ENCODE data around the gene FASTKD2. TPM values are rescaled to one million over a fixed set of nuclear protein-coding genes. Genes with fewer than 3 reads are reported as not detected.
A peak's percentile ranks its signal among the peaks of the same experiment; 100 is the strongest.

Gene FASTKD2
- total and polyA plus RNA-seq, 7 donors, result 6.2 to 35.3 (median 27.3) TPM

DNA sequence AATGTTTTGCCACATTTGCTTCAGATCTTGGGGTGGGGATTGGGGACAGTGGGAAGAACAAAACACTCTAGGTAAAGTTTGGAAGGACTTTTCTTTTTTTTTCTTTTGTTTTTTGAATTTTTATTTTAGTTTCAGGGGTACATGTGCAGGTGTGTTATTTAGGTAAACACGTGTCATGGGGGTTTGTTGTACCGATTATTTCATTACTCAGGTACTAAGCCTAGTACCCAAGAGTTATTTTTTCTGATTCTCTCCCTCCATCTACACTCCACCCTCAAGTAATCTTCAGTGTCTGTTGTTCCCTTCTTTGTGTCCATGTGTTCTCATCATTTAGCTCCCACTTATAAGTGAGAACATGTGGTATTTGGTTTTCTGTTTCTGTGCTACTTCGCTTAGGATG, 73.3 kb downstream of the FASTKD2 start:
- WGBS, 2 donors, result 87 to 89% methylated on average over 3 of the region's 3 CpGs
- H3K36me3 ChIP-seq, result no peaks in the 10 kb centered on the region
- no peak overlapping the region for H3K4me3 ChIP-seq
- no peak for DNase-seq
- H3K27ac ChIP-seq, result peak overlapping the region in 2 of 4 donors; percentile 11 to 37
- intact Hi-C loops (cut with DNase I), result no loop called here
- no peaks in the 10 kb centered on the region for H3K27me3 ChIP-seq
- peaks cover 0 to 24% (median 15%) of the 10 kb centered on the region in 4 donors for H3K4me1 ChIP-seq
- peaks cover 0 to 2% (median 1%) of the 10 kb centered on the region in 4 donors for H3K9me3 ChIP-seq
- TF ChIP-seq, protein P1, sequence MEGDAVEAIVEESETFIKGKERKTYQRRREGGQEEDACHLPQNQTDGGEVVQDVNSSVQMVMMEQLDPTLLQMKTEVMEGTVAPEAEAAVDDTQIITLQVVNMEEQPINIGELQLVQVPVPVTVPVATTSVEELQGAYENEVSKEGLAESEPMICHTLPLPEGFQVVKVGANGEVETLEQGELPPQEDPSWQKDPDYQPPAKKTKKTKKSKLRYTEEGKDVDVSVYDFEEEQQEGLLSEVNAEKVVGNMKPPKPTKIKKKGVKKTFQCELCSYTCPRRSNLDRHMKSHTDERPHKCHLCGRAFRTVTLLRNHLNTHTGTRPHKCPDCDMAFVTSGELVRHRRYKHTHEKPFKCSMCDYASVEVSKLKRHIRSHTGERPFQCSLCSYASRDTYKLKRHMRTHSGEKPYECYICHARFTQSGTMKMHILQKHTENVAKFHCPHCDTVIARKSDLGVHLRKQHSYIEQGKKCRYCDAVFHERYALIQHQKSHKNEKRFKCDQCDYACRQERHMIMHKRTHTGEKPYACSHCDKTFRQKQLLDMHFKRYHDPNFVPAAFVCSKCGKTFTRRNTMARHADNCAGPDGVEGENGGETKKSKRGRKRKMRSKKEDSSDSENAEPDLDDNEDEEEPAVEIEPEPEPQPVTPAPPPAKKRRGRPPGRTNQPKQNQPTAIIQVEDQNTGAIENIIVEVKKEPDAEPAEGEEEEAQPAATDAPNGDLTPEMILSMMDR (IDR thresholded peaks at IDR 0.05), result no peak

DNA sequence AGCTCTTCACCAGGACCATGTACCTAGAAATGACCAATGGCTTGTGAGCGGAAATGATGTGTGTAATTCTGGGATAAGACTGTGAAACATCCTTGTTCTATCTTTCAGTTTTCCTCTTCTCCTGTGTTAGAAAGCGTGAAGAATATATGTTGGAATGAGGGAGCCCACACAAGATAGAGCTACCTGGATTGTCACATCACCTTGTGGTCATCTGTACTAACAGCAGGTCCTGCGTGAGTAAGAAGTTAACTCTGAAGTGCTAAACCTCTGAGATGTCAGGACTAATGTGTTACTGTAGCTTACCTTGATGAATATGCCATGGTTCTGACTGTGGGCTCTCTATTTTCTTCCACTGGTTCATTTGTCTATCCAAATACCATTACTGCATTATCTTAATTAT, 75.6 kb downstream of the FASTKD2 start:
- H3K27ac ChIP-seq, result no peak overlapping the region
- no peaks in the 10 kb centered on the region for H3K27me3 ChIP-seq
- H3K4me1 ChIP-seq, result peaks cover 0 to 27% (median 15%) of the 10 kb centered on the region in 4 donors
- DNase-seq, result no peak
- WGBS, 2 donors, result 95 to 96% methylated on average over 3 of the region's 3 CpGs
- H3K4me3 ChIP-seq, result no peak overlapping the region
- H3K36me3 ChIP-seq, result no peaks in the 10 kb centered on the region
- H3K9me3 ChIP-seq, result no peaks in the 10 kb centered on the region
- TF ChIP-seq EP300 (IDR thresholded peaks at IDR 0.05) (no peak), POLR2A (IDR thresholded peaks at IDR 0.05) (no peak), POLR2AphosphoS5 (IDR thresholded peaks at IDR 0.05) (no peak)
- TF ChIP-seq, protein P1 (IDR thresholded peaks at IDR 0.05), result no peak
- intact Hi-C loops (cut with DNase I), result no loop called here

Small RNA genes lying within 50 kb of the gene (small RNA-seq; reads per million reads assigned to genes)
- gene MIR3130-2, result 0 reads per million in 3 donors

Other genes with a start within 250 kb of the FASTKD2 start
- not detected for gene FAM237A, start 123.1 kb upstream of the FASTKD2 start, total RNA-seq
- gene FAM237A, start 123.1 kb upstream of the FASTKD2 start, polyA plus RNA-seq, result not detected
- gene DYTN, start 47.2 kb upstream of the FASTKD2 start, total RNA-seq, result not detected
- gene DYTN, start 47.2 kb upstream of the FASTKD2 start, polyA plus RNA-seq, result not detected
- 1 to 10 TPM; 1.3 to 2.2 (median 1.8) TPM for gene MDH1B, start 278 bp upstream of the FASTKD2 start, total RNA-seq
- gene MDH1B, start 278 bp upstream of the FASTKD2 start, polyA plus RNA-seq, result under 1 TPM in 1 of 3 donors, not detected in 2; 0.28 TPM
- gene CPO, start 173.9 kb downstream of the FASTKD2 start, total RNA-seq, result 1 to 10 TPM in 2 of 4 donors, under 1 TPM in 2; 0.33 to 1.1 (median 1.0) TPM
- gene CPO, start 173.9 kb downstream of the FASTKD2 start, polyA plus RNA-seq, result under 1 TPM in 1 of 3 donors, not detected in 2; 0.12 TPM